GM12891 (cell line): ENCODE data around the gene MXD1.

Experiments used
- DNase-seq: peaks from one replicate; pipeline ENCODE4 v3.0.0; 2011; ENCODE audit warnings: low spot score; ENCODE audit not compliant: insufficient read length
- FAIRE-seq: peaks from 2 replicates; lab custom pipeline; 2011; peaks lifted over from hg19 to GRCh38; lab: Jason Lieb, UNC
- PAX5 ChIP-seq: IDR thresholded peaks from 2 replicates; pipeline ENCODE4 v1.6.1; 2011; ENCODE audit warnings: low read length, moderate library complexity, mild to moderate bottlenecking; ENCODE audit not compliant: insufficient read depth, severe bottlenecking
- POLR2A ChIP-seq: IDR thresholded peaks from 2 replicates; pipeline ENCODE4 v1.6.1; 2011; ENCODE audit warnings: low read depth, low read length, control low read depth
- POLR2AphosphoS5 ChIP-seq: IDR thresholded peaks from 2 replicates; pipeline ENCODE4 v1.6.1; 2011; ENCODE audit warnings: low read depth, low read length, control low read depth
- POU2F2 ChIP-seq: IDR thresholded peaks from 2 replicates; pipeline ENCODE4 v1.6.1; 2011; ENCODE audit warnings: low read depth, mild to moderate bottlenecking, control low read depth, low read length, moderate library complexity
- SPI1 ChIP-seq: IDR thresholded peaks from 2 replicates; pipeline ENCODE4 v1.6.1; 2011; ENCODE audit warnings: low read depth, low read length, control low read depth
- TAF1 ChIP-seq: IDR thresholded peaks from 2 replicates; pipeline ENCODE4 v1.6.1; 2011; ENCODE audit warnings: low read depth, low read length, control low read depth

Gene MXD1

DNA sequence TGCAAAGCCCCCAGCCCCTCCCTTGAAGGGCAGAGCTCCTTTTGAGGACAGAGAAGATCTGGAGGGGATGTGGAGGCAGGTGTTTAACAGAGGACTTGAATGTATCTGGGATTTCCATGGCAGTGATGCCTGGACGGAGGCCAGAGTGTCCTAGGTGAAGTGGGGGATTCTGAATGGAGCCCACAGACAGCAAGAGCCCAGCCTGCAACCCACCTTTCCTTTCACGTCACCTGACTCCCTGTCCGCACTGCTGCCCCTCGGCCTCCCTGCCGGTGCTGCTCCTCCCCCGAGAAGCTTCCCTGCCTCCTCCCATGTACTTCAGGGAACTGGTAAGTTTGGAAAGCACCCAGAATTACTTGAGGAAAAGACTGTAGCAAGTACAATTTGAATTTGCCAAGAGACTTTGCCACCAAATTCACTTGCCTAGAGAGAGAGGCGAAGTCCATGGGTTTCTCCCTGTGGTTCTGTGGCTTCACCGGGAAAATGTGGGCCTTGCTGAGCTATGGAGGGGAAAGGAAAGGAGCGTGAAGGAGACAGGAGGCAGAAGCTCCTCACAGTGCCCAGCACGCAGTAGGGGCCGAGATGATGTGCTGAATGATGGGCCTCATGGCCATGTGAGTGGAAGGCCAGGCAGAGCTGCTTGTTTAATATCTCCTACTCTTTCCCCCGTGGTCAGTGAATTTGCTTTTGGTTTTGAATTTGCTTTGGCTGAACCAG, 60.4 kb downstream of the MXD1 start:
- DNase-seq (no peak), FAIRE-seq (no peak)
- TF ChIP-seq SPI1 (no peak), TAF1 (no peak), POLR2AphosphoS5 (no peak), POLR2A (no peak), POU2F2 (no peak), PAX5 (no peak)

DNA sequence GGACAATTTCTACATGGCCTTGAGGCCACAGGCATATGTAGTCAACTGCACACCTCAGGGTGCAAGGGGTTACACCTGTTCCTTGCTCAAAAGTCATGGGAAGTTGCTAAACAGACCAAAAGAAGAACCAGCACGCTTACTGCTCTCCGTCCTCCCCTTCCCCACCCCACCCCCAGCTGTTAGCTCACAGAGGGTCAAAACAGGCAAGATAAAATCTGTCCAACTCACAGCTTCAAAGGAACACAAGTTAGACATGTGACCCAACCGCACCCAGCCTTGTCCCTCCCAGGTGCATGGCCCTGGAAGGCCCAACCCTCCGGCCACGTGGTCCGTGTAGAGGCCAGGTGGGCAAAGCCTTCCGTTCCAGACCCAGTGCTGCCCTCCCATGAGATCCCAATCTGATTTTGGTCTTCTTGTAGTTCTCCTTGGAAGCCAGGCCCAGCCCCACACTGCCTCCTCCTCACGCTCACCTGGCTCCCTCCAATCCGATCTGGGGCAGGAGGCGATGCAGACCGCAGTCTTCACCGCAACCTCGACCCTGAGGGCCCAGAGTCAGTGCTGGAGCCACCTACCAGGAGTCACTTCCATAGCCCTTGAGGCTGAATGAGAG, 61.0 kb downstream of the MXD1 start:
- FAIRE-seq (no peak), DNase-seq (no peak)
- TF ChIP-seq PAX5 (no peak), POLR2AphosphoS5 (no peak), TAF1 (no peak), POLR2A (no peak), POU2F2 (no peak), SPI1 (no peak)

DNA sequence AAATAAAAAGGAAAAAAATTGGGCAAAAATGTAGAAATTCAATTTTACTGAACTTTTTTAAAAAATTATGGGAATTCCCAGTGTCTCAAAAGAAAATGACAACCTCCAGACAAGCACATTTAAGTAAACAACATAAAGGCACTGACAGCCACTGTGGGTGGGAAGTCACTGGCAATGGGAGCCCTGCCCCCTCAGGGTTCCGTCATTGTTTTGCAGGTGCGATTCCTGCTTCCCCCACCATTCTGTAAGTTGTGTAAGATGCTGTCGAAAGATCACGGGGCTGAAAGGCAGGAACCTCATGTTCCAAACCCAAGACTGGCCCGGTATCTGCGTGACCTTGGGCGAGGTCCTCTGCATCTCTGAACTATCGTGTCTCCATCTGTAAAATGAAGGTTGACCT, 62.3 kb downstream of the MXD1 start:
- DNase-seq (no peak), FAIRE-seq (no peak)
- TF ChIP-seq SPI1 (no peak), PAX5 (no peak), POLR2A (no peak), POLR2AphosphoS5 (no peak), POU2F2 (no peak), TAF1 (no peak)

DNA sequence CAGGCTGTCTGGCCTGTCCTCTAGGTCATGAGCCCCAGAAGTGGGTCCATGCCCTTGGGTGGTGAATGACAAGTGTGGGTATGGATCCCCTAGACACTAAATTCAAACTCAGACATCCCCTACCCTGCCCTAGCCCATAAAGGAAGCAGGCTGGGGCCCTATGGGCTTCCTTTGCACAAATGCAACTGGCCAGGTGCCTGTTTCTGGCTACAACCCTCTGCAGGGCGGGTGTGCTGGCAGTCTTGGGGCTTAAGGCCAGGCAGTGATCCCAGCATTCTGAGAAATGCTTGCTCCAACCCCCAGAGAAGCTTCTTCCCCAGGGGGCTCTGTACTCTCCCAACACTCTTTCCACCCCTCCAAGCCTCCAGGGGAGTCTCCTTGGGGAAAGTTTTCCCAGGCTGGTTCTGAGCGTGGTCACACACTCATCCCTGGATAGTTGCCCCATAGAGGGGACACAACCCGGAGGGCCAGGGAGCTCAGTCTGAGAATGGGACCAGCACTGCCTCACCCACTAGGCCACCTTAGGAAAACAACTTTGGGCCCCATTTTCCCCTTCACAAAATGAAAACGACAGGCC, 63.1 kb downstream of the MXD1 start:
- FAIRE-seq (no peak), DNase-seq (no peak)
- no peak for TF ChIP-seq POU2F2
- TF ChIP-seq TAF1: no peak
- TF ChIP-seq PAX5: no peak
- TF ChIP-seq POLR2AphosphoS5: no peak
- no peak for TF ChIP-seq POLR2A
- TF ChIP-seq SPI1: no peak

DNA sequence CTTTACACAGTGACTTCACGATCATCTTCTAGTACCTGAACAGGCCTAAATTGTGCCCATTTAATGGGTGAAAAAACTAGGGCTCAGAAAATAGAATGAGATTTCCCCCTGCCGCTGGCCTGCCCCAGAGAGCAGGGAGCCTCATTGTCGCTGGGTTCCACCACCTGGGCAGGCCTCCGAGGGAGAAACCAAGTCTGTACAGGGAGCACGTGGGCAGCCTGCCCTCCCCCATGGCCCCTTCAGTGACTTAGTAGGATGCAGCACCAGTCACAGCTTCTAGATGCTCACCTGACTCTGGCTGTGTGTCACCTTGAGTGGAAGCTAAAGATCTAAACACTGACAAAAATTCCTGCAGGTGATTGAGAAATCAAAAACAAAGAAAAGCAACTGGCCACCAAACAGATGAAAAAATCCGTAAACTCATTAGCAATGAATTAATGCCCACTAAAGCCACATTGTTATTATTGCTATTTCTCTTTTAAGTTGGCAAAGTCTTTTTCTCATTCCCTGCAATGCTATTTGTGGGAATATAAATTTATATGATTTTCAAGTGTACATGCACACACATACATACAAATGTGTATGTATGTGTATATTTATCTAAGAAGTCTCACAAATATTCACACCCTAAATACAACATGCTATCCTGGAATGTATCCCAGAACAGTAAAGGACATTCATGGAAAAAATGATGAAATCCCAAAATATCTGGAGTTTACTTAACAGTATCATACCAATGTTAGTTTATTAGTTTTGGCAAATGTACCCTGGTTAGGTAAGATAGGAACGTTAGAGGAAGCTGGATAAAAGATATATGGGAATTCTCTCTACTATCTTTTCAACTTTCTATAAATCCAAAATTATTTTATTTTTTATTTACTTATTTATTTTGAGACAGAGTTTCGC, 65.2 kb downstream of the MXD1 start:
- FAIRE-seq (no peak), DNase-seq (no peak)
- no peak for TF ChIP-seq POU2F2
- TF ChIP-seq POLR2A: no peak
- no peak for TF ChIP-seq TAF1
- TF ChIP-seq SPI1: no peak
- TF ChIP-seq POLR2AphosphoS5: no peak
- no peak for TF ChIP-seq PAX5

DNA sequence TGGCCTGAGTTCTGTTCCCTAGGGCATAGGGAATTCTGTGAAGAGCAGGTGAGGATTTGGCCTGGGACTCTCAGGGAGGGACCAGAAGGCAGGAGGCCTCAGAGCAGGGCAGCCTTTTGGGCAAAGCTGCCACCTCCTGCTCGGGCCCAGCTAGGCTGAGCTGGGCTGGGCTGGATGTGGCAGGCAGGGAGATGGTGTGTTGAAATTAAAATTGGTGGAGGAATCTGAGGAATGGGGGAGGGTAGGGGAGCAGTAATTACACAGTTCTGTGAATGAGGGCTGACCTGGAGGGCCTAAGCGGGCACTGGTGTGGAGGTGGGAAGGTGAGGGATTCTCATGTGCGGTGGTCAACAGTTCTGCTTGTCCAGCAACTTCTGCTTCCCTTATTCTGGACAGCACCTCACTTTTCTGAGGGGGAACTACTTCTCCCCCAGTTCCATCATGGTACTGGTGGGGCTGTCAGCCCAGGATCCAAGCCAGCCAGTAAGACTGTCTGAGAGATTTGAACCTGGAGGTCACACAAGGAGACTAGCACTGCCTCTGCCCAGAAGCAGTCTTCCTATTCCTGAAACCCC, 68.6 kb downstream of the MXD1 start:
- no peak for FAIRE-seq
- no peak for DNase-seq
- TF ChIP-seq SPI1 (no peak), POLR2AphosphoS5 (no peak), PAX5 (no peak)

DNA sequence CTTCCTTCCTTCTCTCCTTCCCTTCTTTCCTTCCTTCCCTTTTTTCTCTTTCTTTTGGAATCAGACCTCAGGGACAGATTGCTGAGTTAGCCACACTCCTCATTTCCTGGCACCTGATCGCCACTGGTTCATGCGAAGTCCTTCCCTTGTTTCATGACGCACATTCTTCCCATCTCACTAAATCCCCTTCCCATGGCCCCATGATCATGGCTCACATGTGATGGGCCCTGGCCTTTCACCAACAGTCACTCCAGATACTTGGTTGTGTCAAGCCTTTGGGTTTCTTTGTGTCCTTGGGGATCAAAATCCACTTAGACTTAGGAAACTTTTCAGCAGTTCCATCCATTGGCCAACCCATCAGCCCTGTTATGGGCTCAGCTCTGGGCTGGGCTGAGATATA, 70.3 kb downstream of the MXD1 start:
- FAIRE-seq (no peak), DNase-seq (no peak)
- TF ChIP-seq POLR2A (no peak), TAF1 (no peak), SPI1 (no peak), PAX5 (no peak), POLR2AphosphoS5 (no peak), POU2F2 (no peak)

DNA sequence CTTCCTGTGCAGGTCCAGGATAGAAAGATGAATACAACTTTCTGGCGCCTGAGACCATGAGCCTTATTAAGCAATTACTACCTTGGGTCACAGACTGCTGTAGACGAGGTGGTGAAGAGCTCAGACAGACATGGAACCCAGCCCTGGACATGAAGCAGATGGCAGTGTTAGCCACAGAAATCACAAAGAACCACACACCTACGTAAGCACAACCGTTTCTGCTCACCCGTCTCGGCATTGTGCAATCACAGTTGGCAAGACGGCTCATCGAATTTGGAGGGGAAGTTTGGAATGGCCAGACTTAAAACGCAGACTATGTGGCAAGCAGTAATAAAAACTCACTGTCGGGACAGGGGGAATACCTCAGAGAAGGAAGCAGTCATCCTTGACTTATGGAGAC, 70.8 kb downstream of the MXD1 start:
- TF ChIP-seq POU2F2 (no peak), SPI1 (no peak)

DNA sequence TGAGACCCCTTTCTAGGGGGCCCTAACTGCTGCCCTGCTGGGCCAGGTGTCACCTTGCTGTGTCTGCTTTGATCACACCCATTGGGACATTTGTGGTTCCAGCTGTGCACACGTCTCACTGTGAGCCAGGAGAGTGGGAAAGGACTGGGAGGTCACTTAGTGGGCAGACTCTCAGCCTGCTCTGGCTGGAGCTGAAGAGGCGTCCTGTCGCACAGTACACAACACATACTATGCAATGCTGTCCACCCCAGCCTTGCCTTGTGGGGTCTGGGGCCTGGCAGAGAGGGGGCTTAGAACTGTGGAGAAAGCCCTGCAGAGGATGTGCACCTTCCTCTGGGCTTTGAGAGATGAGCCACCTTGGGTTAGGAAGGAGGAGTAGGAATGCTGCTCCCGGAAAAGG, 71.8 kb downstream of the MXD1 start:
- DNase-seq: no peak
- FAIRE-seq: no peak
- no peak for TF ChIP-seq POLR2A
- TF ChIP-seq POLR2AphosphoS5: no peak
- TF ChIP-seq TAF1: no peak
- TF ChIP-seq SPI1: no peak
- TF ChIP-seq POU2F2: no peak
- TF ChIP-seq PAX5: no peak

More for the DNA sequence above, 70.8 kb downstream of the MXD1 start:
- DNase-seq (no peak), FAIRE-seq (no peak)
